Keratinocyte (primary cell): ENCODE data around the gene MYBPC1.

Experiments
- CTCF ChIP-seq, 3 experiments: IDR thresholded peaks in 1 of 3; conservative IDR thresholded peaks in 1 of 3; optimal IDR thresholded peaks in 1 of 3; 2 replicates in 2 of 3; 3 replicates in 1 of 3; pipeline versions ENCODE3 to v1.5.1; 2011; ENCODE audit warnings: low read length in 3 of 3, mild to moderate bottlenecking in 3 of 3, moderate library complexity in 2 of 3, control low read depth in 1 of 3, inconsistent platforms in 1 of 3; ENCODE audit not compliant: insufficient read depth in 2 of 3; ENCODE audit errors: extremely low read depth in 1 of 3
- EZH2 ChIP-seq: IDR thresholded peaks from one replicate; pipeline ENCODE4 v1.6.1; 2012; ENCODE audit warnings: inconsistent platforms, mild to moderate bottlenecking, low read length, moderate library complexity

GRCh38 chr12:101637936-101638335 is 43.2 kb downstream of the MYBPC1 start:
- TF ChIP-seq CTCF (optimal IDR thresholded peaks at IDR 0.05 in 1 of 3, IDR thresholded peaks at IDR 0.05 in 1 of 3, conservative IDR thresholded peaks at IDR 0.05 in 1 of 3; ENCODE audit: extremely low read depth in 1 of 3, insufficient read depth in 2 of 3, low read length in 3 of 3): no peak
- TF ChIP-seq EZH2: no peak
